Endometrial microvascular endothelial cells (primary cell): ENCODE data around the gene FEN1. TPM values are rescaled to one million over a fixed set of nuclear protein-coding genes. Genes with fewer than 3 reads are reported as not detected.

Experiments
- total RNA-seq: library from RNA; depleted of rRNA; stranded (reverse); fragments of >200 nt; gene quantifications from one replicate; pipeline ENCODE4 v1.2.3, GENCODE V29; 2015; ENCODE audit errors: inconsistent ontology term

FEN1 gene
- total RNA-seq, 1 donor from 2014 or later = 69.3 TPM

Other genes starting within 250 kb of the FEN1 start
- gene SYT7, start 211.8 kb upstream of the FEN1 start, total RNA-seq = not detected
- 2.5 TPM for gene DAGLA, start 112.5 kb upstream of the FEN1 start, total RNA-seq
- gene MYRF, start 40.3 kb upstream of the FEN1 start, total RNA-seq = 13.7 TPM
- gene TMEM258, start 312 bp upstream of the FEN1 start, total RNA-seq = 59.3 TPM
- gene FADS1, start 24.1 kb downstream of the FEN1 start, total RNA-seq = 40.0 TPM
- gene FADS2, start 35.4 kb downstream of the FEN1 start, total RNA-seq = 121 TPM
- gene FADS3, start 98.6 kb downstream of the FEN1 start, total RNA-seq = 307 TPM
- 2.5 TPM for gene RAB3IL1, start 124.7 kb downstream of the FEN1 start, total RNA-seq
- under 0.01 TPM for gene BEST1, start 157.4 kb downstream of the FEN1 start, total RNA-seq
- gene FTH1, start 174.7 kb downstream of the FEN1 start, total RNA-seq = 774 TPM